Measurements from ENCODE around the gene RILPL2. TPM values are rescaled to one million over a fixed set of nuclear protein-coding genes. Genes with fewer than 3 reads are reported as not detected.
A peak's percentile ranks its signal among the peaks of the same experiment; 100 is the strongest.

The RILPL2 gene
- total and polyA plus RNA-seq, 5 donors from 2014 or later = 10.2 to 15.5 (median 11.4) TPM

DNA sequence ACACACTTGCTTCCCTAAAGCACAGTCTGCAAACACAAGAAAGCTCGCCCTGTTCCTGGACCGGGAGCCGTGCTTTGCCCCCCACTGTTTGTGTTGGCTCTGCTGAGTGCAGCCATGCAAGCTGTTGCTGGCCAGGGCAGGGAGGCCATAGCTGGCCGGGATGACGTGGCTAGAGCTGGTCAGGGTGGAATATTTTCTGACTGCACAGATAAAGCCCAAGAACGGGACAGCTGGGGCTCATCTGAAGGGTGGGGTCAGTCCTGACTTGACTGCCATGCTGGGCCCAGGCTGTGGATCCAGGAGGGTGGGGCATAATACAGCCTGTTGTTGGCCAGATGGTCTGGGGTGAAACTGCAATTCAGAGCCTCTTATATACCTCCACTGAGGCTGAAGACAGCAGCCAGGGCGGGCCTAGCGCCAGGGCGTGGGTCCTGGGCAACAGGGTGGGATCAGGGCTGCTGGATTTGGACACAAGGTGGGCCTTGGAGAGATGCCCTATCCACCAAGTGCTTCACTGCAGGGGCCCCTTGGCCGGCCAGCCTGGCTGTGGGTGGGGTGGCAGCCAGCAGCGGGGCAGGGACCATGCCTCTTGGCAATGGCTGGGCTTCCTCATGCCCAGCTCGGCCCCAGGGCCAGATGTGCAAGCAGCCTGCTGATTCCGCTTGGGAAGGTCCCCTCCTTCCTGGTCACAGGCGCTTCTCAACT, 37.8 kb downstream of the RILPL2 start:
- H3K36me3 ChIP-seq (ENCODE audit: control insufficient read depth, insufficient read depth, low read length) = peaks cover 57% of the 10 kb centered on the region
- Mint-ChIP-seq H3K4me3 (no peak overlapping the region), H3K27me3 (no peaks in the 10 kb centered on the region), H3K9me3 (no peaks in the 10 kb centered on the region), H3K27ac (peak overlapping the region in 2 of 3 donors; percentile 9 to 15), H3K36me3 (peaks cover 31% of the 10 kb centered on the region), H3K4me1 (peaks cover 0 to 13% (median 7%) of the 10 kb centered on the region in 4 donors)
- no peaks in the 10 kb centered on the region for H3K27me3 ChIP-seq (ENCODE audit: control insufficient read depth, insufficient read depth, low read length)
- no peaks in the 10 kb centered on the region for H3K9me3 ChIP-seq (ENCODE audit: control insufficient read depth in 2 of 2, low read length in 2 of 2)
- H3K4me1 ChIP-seq (ENCODE audit: control insufficient read depth, insufficient read depth, low read length, poor library complexity, severe bottlenecking) = no peaks in the 10 kb centered on the region
- H3K4me3 ChIP-seq (ENCODE audit: low read depth, low read length) = no peak overlapping the region
- DNase-seq = no peak
- ATAC-seq (ENCODE audit: low read depth in 2 of 2) = no peak
- no peak overlapping the region for H3K27ac ChIP-seq (ENCODE audit: insufficient read depth, low read length, poor library complexity, severe bottlenecking)

- DNase-seq (no peak), ATAC-seq (ENCODE audit: low read depth in 2 of 2) (no peak)
- Histone ChIP-seq H3K27ac (ENCODE audit: insufficient read depth, low read length, poor library complexity, severe bottlenecking) (no peak overlapping the region), H3K36me3 (ENCODE audit: control insufficient read depth, insufficient read depth, low read length) (peaks cover 51% of the 10 kb centered on the region), H3K9me3 (ENCODE audit: control insufficient read depth in 2 of 2, low read length in 2 of 2) (no peaks in the 10 kb centered on the region), H3K4me1 (ENCODE audit: control insufficient read depth, insufficient read depth, low read length, poor library complexity, severe bottlenecking) (no peaks in the 10 kb centered on the region), H3K27me3 (ENCODE audit: control insufficient read depth, insufficient read depth, low read length) (no peaks in the 10 kb centered on the region), H3K4me3 (ENCODE audit: low read depth, low read length) (no peak overlapping the region)
- H3K4me1 Mint-ChIP-seq = peaks cover 0 to 15% (median 9%) of the 10 kb centered on the region in 4 donors
- no peaks in the 10 kb centered on the region for H3K27me3 Mint-ChIP-seq
- peaks cover 26% of the 10 kb centered on the region for H3K36me3 Mint-ChIP-seq
- no peaks in the 10 kb centered on the region for H3K9me3 Mint-ChIP-seq
- no peak overlapping the region for H3K4me3 Mint-ChIP-seq
- peak overlapping the region in 1 of 3 donors; percentile 15 for H3K27ac Mint-ChIP-seq
These were observed 38.3 kb downstream of the RILPL2 start for GRCh38 chr12:123398177-123398549.

GRCh38 chr12:123397400-123397799, 39.1 kb downstream of the RILPL2 start:
- peaks cover 49% of the 10 kb centered on the region for H3K36me3 ChIP-seq (ENCODE audit: control insufficient read depth, insufficient read depth, low read length)
- H3K9me3 ChIP-seq (ENCODE audit: control insufficient read depth in 2 of 2, low read length in 2 of 2) = no peaks in the 10 kb centered on the region
- no peaks in the 10 kb centered on the region for H3K27me3 Mint-ChIP-seq
- H3K4me3 ChIP-seq (ENCODE audit: low read depth, low read length) = no peak overlapping the region
- H3K27ac Mint-ChIP-seq = peak overlapping the region in 1 of 3 donors; percentile 66
- no peak overlapping the region for H3K27ac ChIP-seq (ENCODE audit: insufficient read depth, low read length, poor library complexity, severe bottlenecking)
- no peaks in the 10 kb centered on the region for H3K4me1 ChIP-seq (ENCODE audit: control insufficient read depth, insufficient read depth, low read length, poor library complexity, severe bottlenecking)
- peaks cover 0 to 18% (median 9%) of the 10 kb centered on the region in 4 donors for H3K4me1 Mint-ChIP-seq
- peaks cover 27% of the 10 kb centered on the region for H3K36me3 Mint-ChIP-seq
- no peak for ATAC-seq (ENCODE audit: low read depth in 2 of 2)
- no peaks in the 10 kb centered on the region for H3K27me3 ChIP-seq (ENCODE audit: control insufficient read depth, insufficient read depth, low read length)
- DNase-seq = no peak
- H3K9me3 Mint-ChIP-seq = no peaks in the 10 kb centered on the region
- H3K4me3 Mint-ChIP-seq = no peak overlapping the region

DNA sequence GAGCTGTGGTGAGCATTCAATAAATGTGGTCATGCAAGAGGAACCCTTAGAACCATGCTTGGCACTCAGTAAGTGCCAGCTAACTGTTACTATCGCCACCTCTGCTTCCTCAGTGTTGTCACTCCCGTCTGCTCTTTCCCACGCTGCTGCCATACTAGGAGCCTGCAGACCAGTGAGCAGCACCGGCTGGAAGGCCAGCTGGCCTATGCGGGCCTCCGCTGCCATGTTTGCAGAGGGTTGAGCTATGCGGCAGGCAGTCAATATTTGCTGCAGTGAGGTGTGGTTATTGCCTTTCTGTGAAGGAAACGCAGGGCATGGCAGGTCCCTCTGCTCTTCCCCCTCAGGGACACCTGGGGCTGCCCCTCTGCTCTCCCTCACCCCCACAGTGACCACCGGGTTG, 39.5 kb downstream of the RILPL2 start:
- Mint-ChIP-seq H3K4me3 (no peak overlapping the region), H3K27ac (peak overlapping the region in 1 of 3 donors; percentile 56)

DNA sequence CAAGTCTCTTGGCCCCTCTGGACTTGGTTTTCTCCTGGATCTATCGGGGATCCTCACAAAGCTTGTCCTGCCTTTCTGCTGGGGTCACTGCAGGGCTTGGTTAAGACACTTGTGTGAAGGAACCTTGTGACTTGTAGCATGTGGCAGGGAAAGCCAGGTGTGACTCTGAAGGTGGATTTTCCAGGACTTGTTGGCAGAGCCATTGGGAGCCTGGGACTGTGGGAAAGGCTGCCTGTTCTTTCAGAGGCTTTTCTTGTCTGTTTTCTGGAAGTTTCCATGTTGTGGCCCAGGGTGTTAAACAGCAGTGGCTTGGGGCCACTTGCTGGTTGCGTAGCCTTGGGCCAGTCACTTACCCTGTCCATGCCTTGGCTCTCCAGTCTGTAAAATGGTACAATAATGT, 39.9 kb downstream of the RILPL2 start:
- H3K27me3 Mint-ChIP-seq = no peaks in the 10 kb centered on the region
- peaks cover 31% of the 10 kb centered on the region for H3K36me3 Mint-ChIP-seq
- peaks cover 0 to 26% (median 12%) of the 10 kb centered on the region in 4 donors for H3K4me1 Mint-ChIP-seq
- Histone ChIP-seq H3K4me1 (ENCODE audit: control insufficient read depth, insufficient read depth, low read length, poor library complexity, severe bottlenecking) (peaks cover 3% of the 10 kb centered on the region), H3K36me3 (ENCODE audit: control insufficient read depth, insufficient read depth, low read length) (peaks cover 49% of the 10 kb centered on the region), H3K27ac (ENCODE audit: insufficient read depth, low read length, poor library complexity, severe bottlenecking) (no peak overlapping the region), H3K27me3 (ENCODE audit: control insufficient read depth, insufficient read depth, low read length) (no peaks in the 10 kb centered on the region), H3K9me3 (ENCODE audit: control insufficient read depth in 2 of 2, low read length in 2 of 2) (no peaks in the 10 kb centered on the region), H3K4me3 (ENCODE audit: low read depth, low read length) (no peak overlapping the region)
- DNase-seq = no peak
- H3K9me3 Mint-ChIP-seq = no peaks in the 10 kb centered on the region
- H3K4me3 Mint-ChIP-seq = no peak overlapping the region
- ATAC-seq (ENCODE audit: low read depth in 2 of 2) = no peak
- peak overlapping the region in 1 of 3 donors; percentile 83 for H3K27ac Mint-ChIP-seq

More for the DNA sequence above, 39.5 kb downstream of the RILPL2 start:
- no peaks in the 10 kb centered on the region for H3K27me3 Mint-ChIP-seq
- H3K9me3 Mint-ChIP-seq = no peaks in the 10 kb centered on the region
- DNase-seq (no peak), ATAC-seq (ENCODE audit: low read depth in 2 of 2) (no peak)
- Histone ChIP-seq H3K4me1 (ENCODE audit: control insufficient read depth, insufficient read depth, low read length, poor library complexity, severe bottlenecking) (no peaks in the 10 kb centered on the region), H3K27ac (ENCODE audit: insufficient read depth, low read length, poor library complexity, severe bottlenecking) (no peak overlapping the region), H3K36me3 (ENCODE audit: control insufficient read depth, insufficient read depth, low read length) (peaks cover 46% of the 10 kb centered on the region), H3K9me3 (ENCODE audit: control insufficient read depth in 2 of 2, low read length in 2 of 2) (no peaks in the 10 kb centered on the region), H3K4me3 (ENCODE audit: low read depth, low read length) (no peak overlapping the region), H3K27me3 (ENCODE audit: control insufficient read depth, insufficient read depth, low read length) (no peaks in the 10 kb centered on the region)
- H3K4me1 Mint-ChIP-seq = peaks cover 0 to 22% (median 10%) of the 10 kb centered on the region in 4 donors
- H3K36me3 Mint-ChIP-seq = peaks cover 27% of the 10 kb centered on the region

DNA sequence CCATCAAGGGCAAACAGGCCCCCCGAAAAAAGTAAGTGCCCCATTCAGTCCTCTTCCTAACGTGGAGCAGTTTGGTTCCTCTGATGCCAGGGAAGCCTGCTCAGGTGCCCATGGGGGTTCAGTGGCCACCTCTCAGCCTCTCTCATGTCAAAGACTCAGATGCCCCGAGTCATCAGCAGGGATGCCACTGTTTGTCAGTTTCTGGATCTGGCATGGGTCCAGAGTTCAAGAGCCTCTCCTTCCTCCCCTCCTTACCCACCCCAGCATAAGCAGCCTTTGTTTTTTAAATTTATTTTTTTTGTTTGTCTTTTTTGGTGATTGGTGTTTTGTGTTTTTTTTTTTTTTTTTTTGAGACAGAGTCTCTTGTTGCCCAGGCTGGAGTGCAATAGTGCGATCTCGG, 41.2 kb downstream of the RILPL2 start:
- DNase-seq (no peak), ATAC-seq (ENCODE audit: low read depth in 2 of 2) (no peak)
- no peak overlapping the region for H3K27ac Mint-ChIP-seq
- H3K4me1 Mint-ChIP-seq = peaks cover 0 to 39% (median 20%) of the 10 kb centered on the region in 4 donors
- H3K4me3 Mint-ChIP-seq = peak overlapping the region in 1 of 4 donors; percentile 27
- no peaks in the 10 kb centered on the region for H3K9me3 Mint-ChIP-seq
- peaks cover 59% of the 10 kb centered on the region for H3K36me3 ChIP-seq (ENCODE audit: control insufficient read depth, insufficient read depth, low read length)
- no peaks in the 10 kb centered on the region for H3K27me3 Mint-ChIP-seq
- no peaks in the 10 kb centered on the region for H3K9me3 ChIP-seq (ENCODE audit: control insufficient read depth in 2 of 2, low read length in 2 of 2)
- no peak overlapping the region for H3K4me3 ChIP-seq (ENCODE audit: low read depth, low read length)
- peaks cover 10% of the 10 kb centered on the region for H3K4me1 ChIP-seq (ENCODE audit: control insufficient read depth, insufficient read depth, low read length, poor library complexity, severe bottlenecking)
- no peaks in the 10 kb centered on the region for H3K27me3 ChIP-seq (ENCODE audit: control insufficient read depth, insufficient read depth, low read length)
- H3K36me3 Mint-ChIP-seq = peaks cover 32% of the 10 kb centered on the region
- H3K27ac ChIP-seq (ENCODE audit: insufficient read depth, low read length, poor library complexity, severe bottlenecking) = no peak overlapping the region

GRCh38 chr12:123393747-123394146, 42.7 kb downstream of the RILPL2 start:
- H3K9me3 Mint-ChIP-seq = no peaks in the 10 kb centered on the region
- peaks cover 27% of the 10 kb centered on the region for H3K36me3 Mint-ChIP-seq
- H3K4me1 ChIP-seq (ENCODE audit: control insufficient read depth, insufficient read depth, low read length, poor library complexity, severe bottlenecking) = peaks cover 17% of the 10 kb centered on the region
- ATAC-seq (ENCODE audit: low read depth in 2 of 2) = no peak
- no peaks in the 10 kb centered on the region for H3K27me3 ChIP-seq (ENCODE audit: control insufficient read depth, insufficient read depth, low read length)
- no peak for DNase-seq
- no peaks in the 10 kb centered on the region for H3K27me3 Mint-ChIP-seq
- no peak overlapping the region for H3K4me3 Mint-ChIP-seq
- H3K4me3 ChIP-seq (ENCODE audit: low read depth, low read length) = no peak overlapping the region
- peaks cover 51% of the 10 kb centered on the region for H3K36me3 ChIP-seq (ENCODE audit: control insufficient read depth, insufficient read depth, low read length)
- peaks cover 0 to 40% (median 19%) of the 10 kb centered on the region in 4 donors for H3K4me1 Mint-ChIP-seq
- H3K27ac ChIP-seq (ENCODE audit: insufficient read depth, low read length, poor library complexity, severe bottlenecking) = no peak overlapping the region
- no peaks in the 10 kb centered on the region for H3K9me3 ChIP-seq (ENCODE audit: control insufficient read depth in 2 of 2, low read length in 2 of 2)
- H3K27ac Mint-ChIP-seq = no peak overlapping the region
